GM10248 (cell line): Measurements from ENCODE around the gene MB.

Experiments used
- CTCF ChIA-PET: fragments of 300-600 bp; sonication (Branson Sonifier 250); formaldehyde crosslinking; extraction: SDS; loops from one replicate; lab custom pipeline; 2021; ENCODE audit warnings: antibody characterized with exemption; lab: Yijun Ruan, JAX
- POLR2A ChIA-PET: fragments of 350-650 bp; sonication (Branson Sonifier 250); formaldehyde crosslinking; extraction: SDS; loops from one replicate; lab custom pipeline; 2020; ENCODE audit warnings: antibody characterized with exemption; lab: Yijun Ruan, JAX
- DNase-seq: peaks from one replicate; pipeline ENCODE4 v3.0.0; 2012; ENCODE audit errors: extremely low spot score
- TF ChIP-seq, protein P1 (sequence below): IDR thresholded peaks from 2 replicates; pipeline ENCODE4 v1.5.1; 2012; ENCODE audit warnings: mild to moderate bottlenecking, low read depth; ENCODE audit errors: extremely low read depth, missing control alignments, control extremely low read depth

Gene MB

DNA sequence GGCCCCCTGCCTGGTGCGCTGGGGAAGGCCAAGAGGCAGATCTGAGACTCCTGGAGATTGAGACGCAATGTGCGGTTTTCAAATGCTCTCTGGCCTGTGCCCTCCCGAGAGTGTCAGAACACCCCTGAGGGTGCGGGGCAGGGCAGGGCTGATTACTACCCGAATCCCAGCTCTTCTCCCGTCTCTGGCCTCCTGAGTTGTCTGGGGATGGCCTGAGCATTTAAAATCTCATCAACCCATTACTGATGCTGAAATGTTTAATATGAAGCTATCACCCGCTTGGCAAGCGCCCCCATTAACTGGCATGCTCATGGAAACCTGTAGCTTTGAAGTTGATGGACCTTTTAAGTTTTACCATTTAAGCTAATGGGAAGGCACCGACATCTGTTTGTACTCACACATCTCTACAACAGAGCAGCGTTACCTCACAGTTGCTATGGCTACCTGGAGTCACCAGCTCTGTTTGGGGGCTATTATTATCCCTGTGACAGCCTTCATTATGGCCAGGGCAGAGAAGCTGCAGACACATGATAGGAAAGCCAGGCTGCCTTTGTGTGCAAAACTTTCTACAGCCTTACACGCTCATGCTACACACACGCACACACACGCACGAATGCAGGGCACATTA is 3.6 kb upstream of the MB start:
- POLR2A ChIA-PET = no interaction called here
- DNase-seq = no peak
- CTCF ChIA-PET = interaction anchor here (0.7 to 3.4 kb wide), 6 partner anchors 9 to 311 kb away, joined by 3 to 19 read pairs (median 6); no protein-coding TSS in a partner anchor
- TF ChIP-seq, protein P1, sequence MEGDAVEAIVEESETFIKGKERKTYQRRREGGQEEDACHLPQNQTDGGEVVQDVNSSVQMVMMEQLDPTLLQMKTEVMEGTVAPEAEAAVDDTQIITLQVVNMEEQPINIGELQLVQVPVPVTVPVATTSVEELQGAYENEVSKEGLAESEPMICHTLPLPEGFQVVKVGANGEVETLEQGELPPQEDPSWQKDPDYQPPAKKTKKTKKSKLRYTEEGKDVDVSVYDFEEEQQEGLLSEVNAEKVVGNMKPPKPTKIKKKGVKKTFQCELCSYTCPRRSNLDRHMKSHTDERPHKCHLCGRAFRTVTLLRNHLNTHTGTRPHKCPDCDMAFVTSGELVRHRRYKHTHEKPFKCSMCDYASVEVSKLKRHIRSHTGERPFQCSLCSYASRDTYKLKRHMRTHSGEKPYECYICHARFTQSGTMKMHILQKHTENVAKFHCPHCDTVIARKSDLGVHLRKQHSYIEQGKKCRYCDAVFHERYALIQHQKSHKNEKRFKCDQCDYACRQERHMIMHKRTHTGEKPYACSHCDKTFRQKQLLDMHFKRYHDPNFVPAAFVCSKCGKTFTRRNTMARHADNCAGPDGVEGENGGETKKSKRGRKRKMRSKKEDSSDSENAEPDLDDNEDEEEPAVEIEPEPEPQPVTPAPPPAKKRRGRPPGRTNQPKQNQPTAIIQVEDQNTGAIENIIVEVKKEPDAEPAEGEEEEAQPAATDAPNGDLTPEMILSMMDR = no peak

DNA sequence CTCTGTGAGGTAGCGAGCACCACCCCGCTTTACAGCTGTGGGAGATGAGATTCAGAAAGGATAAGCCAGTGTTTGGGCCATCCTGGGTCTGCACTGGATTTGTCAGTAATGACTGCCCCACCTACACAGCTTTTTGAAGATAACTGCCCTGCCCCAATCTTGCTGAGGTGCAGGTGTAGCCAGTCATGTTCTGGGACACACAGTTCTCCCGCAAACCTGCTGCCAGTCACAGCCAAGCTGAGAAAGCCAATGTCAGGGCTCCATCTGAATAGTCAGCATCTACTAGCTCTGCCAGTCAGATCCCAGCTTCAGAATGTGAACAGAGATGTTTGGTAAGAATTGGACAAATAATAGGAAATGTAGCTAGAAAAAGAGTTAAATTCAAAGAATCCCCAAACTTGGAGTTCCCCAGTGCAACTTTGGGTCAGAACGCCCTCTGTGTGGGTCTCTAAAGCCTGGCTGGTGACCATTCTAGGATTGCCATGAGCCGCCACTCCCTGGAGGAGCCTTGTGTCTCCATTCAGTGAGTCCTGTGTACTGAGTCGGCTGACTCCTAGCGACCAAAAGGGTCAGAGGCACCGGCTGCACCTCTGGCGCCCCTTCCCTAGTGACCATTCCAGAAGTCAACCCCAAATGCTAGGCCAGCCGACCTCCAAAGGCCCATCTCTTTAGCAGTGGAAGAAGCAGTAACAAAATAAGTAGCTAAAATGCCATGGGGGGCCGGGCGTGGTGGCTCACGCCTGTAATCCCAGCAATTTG is 2.4 kb upstream of the MB start:
- POLR2A ChIA-PET = interaction anchor here (0.5 kb wide), 1 partner anchor 248 kb away, joined by 5 read pairs; no protein-coding TSS in a partner anchor
- TF ChIP-seq, protein P1 = no peak
- no peak for DNase-seq
- CTCF ChIA-PET = interaction anchor here (1.1 to 3.4 kb wide), 2 partner anchors 65 to 269 kb away, joined by 5 to 19 read pairs; no protein-coding TSS in a partner anchor

- ChIA-PET POLR2A (no interaction called here), CTCF (interaction anchor here (1.0 to 3.4 kb wide), 4 partner anchors 8 to 268 kb away, joined by 3 to 19 read pairs (median 4); no protein-coding TSS in a partner anchor)
- no peak for DNase-seq
- TF ChIP-seq, protein P1 = no peak
These were observed 1.5 kb upstream of the MB start for GRCh38 chr22:35618427-35619223.

DNA sequence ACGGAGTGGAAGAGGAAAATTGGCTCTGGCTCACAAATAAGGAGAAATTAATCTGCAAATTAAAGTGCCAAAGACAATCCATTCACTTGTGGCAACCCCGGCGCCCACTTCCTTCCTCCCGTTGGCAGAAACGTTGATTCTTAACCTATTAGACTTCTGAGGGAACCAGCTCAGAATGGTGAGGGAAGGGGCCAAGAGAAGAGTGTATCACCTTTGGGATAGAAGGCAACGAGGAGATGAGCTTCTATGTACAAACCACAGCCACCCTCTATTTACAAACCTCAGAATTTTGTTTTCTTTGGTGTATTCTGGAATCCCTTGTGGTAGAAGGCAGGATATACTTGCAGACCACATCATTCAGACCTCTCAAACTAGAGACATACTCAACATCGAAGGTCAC is 1.1 kb downstream of the MB start:
- TF ChIP-seq, protein P1 = no peak
- CTCF ChIA-PET = interaction anchor here (1.6 kb wide), 1 partner anchor 265 kb away, joined by 3 read pairs; no protein-coding TSS in a partner anchor
- DNase-seq = no peak
- POLR2A ChIA-PET = no interaction called here

GRCh38 chr22:35615156-35615555 is 2.0 kb downstream of the MB start:
- POLR2A ChIA-PET = no interaction called here
- CTCF ChIA-PET = no interaction called here
- TF ChIP-seq, protein P1 = no peak
- no peak for DNase-seq

GRCh38 chr22:35614404-35614803 is 2.7 kb downstream of the MB start:
- DNase-seq = no peak
- POLR2A ChIA-PET = no interaction called here
- CTCF ChIA-PET = no interaction called here
- TF ChIP-seq, protein P1 = no peak
